ENCODE measurements around the gene OR10H4.

- TF ChIP-seq FLYWCH1 (CRISPR knock-in tag; IDR thresholded peaks at IDR 0.05), result no peak
- TF ChIP-seq TAF1 (CRISPR knock-in tag; IDR thresholded peaks at IDR 0.05), result no peak
- no peak for TF ChIP-seq PHF20 (CRISPR knock-in tag; IDR thresholded peaks at IDR 0.05)
- TF ChIP-seq ZNF260 (CRISPR knock-in tag; IDR thresholded peaks at IDR 0.05; ENCODE audit: borderline replicate concordance, low read depth), result no peak
- no peak for TF ChIP-seq KLF16 (CRISPR knock-in tag; IDR thresholded peaks at IDR 0.05)
- no peak for TF ChIP-seq POLR2A (IDR thresholded peaks at IDR 0.05; ENCODE audit: insufficient read depth in 1 of 2, low read depth in 2 of 2, low read length in 2 of 2)
- no peak for TF ChIP-seq CERS6 (CRISPR knock-in tag; IDR thresholded peaks at IDR 0.05)
- no peak for TF ChIP-seq ZBTB10 (CRISPR knock-in tag; IDR thresholded peaks at IDR 0.05; ENCODE audit: borderline replicate concordance)
- no peak for TF ChIP-seq EP300 (IDR thresholded peaks at IDR 0.05; ENCODE audit: low read depth in 2 of 2, low read length in 2 of 2)
- TF ChIP-seq EP300 (CRISPR knock-in tag; IDR thresholded peaks at IDR 0.05; ENCODE audit: borderline replicate concordance), result no peak
- TF ChIP-seq RFX1 (IDR thresholded peaks at IDR 0.05), result no peak
- TF ChIP-seq ELF4 (CRISPR knock-in tag; IDR thresholded peaks at IDR 0.05; ENCODE audit: borderline replicate concordance), result no peak
- TF ChIP-seq ZNF891 (CRISPR knock-in tag; IDR thresholded peaks at IDR 0.05), result no peak
- TF ChIP-seq SOX6 (IDR thresholded peaks at IDR 0.05), result no peak
- no peak for TF ChIP-seq SOX6 (CRISPR knock-in tag; IDR thresholded peaks at IDR 0.05)
These were observed 11.9 kb upstream of the OR10H4 start for GRCh38 chr19:15936950-15937349.

Data from HepG2 (cell line).